Measurements from ENCODE around the gene MRPL43. TPM values are rescaled to one million over a fixed set of nuclear protein-coding genes. Genes with fewer than 3 reads are reported as not detected.
A peak's percentile ranks its signal among the peaks of the same experiment; 100 is the strongest.

MRPL43 gene
- total and polyA plus RNA-seq, 12 donors: 43.8 to 123 (median 55.5) TPM

DNA sequence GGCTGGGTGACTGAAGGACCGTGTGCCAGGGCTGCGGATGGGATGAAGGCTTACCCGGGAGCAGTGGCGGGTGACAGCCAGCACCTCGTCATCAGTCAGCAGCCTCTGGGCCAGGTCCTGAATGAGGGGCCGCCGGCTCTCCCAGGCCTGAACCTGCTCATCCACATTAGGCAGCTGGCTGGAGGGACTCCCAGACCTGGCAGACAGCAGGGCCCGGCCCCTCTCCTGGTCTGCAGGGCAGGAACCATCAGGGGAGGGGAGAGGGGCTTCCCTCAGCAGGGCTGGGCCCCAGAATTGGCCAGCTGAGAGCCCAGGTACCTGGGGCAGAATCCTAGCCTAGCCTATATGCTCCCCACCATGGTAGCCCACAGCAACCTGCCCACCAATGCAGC, 28.3 kb upstream of the MRPL43 start:
- 76 to 78% methylated on average over 7 to 8 of the region's 8 CpGs for WGBS, 2 donors
- DNase-seq: no peak
- no peak overlapping the region for H3K27ac ChIP-seq
- H3K4me3 ChIP-seq: no peak overlapping the region
- intact Hi-C loops (cut with DNase I): loop anchor here in 2 of 10 donors (2.0 kb wide), 1 partner anchor 21 kb away; no protein-coding TSS in a partner anchor
- peaks cover 0 to 29% (median 24%) of the 10 kb centered on the region in 7 donors for H3K27me3 ChIP-seq
- no peaks in the 10 kb centered on the region for H3K36me3 ChIP-seq
- peaks cover 7 to 47% (median 26%) of the 10 kb centered on the region in 9 donors for H3K4me1 ChIP-seq
- TF ChIP-seq, protein P1, sequence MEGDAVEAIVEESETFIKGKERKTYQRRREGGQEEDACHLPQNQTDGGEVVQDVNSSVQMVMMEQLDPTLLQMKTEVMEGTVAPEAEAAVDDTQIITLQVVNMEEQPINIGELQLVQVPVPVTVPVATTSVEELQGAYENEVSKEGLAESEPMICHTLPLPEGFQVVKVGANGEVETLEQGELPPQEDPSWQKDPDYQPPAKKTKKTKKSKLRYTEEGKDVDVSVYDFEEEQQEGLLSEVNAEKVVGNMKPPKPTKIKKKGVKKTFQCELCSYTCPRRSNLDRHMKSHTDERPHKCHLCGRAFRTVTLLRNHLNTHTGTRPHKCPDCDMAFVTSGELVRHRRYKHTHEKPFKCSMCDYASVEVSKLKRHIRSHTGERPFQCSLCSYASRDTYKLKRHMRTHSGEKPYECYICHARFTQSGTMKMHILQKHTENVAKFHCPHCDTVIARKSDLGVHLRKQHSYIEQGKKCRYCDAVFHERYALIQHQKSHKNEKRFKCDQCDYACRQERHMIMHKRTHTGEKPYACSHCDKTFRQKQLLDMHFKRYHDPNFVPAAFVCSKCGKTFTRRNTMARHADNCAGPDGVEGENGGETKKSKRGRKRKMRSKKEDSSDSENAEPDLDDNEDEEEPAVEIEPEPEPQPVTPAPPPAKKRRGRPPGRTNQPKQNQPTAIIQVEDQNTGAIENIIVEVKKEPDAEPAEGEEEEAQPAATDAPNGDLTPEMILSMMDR (IDR thresholded peaks at IDR 0.05): no peak
- ATAC-seq: no peak
- no peaks in the 10 kb centered on the region for H3K9me3 ChIP-seq

DNA sequence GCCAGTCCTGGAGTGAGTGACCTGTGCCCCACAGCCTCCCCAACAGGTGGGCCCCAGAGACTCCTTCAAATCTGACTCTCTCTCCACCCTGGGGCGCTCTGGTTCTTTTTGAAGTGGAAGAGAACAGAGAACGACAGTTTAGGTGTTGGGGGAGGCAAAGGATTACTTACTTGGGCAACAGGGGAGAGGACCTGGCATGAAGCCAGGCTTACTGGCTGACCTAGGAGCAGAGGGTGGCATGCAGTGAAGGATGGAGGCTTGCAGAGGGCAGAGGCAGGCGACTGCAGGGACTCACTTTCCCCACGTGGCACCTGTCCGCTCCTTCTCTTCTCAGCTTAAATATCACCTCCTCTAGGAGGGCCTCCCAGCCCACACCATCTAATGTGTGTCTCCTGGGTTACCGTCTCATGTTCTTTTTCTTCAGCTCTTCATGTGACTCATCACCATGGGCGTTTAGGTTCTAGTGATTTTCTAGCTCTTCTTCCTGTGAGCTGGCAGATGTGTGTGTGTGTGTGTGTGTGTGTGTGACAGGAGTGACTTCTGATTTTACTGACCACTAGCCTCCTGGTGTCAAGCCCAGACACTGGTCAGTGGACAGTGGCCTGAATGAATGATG, 27.8 kb upstream of the MRPL43 start:
- Histone ChIP-seq H3K27ac (no peak overlapping the region), H3K4me3 (no peak overlapping the region), H3K4me1 (peaks cover 7 to 47% (median 26%) of the 10 kb centered on the region in 9 donors), H3K9me3 (no peaks in the 10 kb centered on the region), H3K27me3 (peaks cover 0 to 29% (median 24%) of the 10 kb centered on the region in 7 donors), H3K36me3 (no peaks in the 10 kb centered on the region)
- DNase-seq (no peak), ATAC-seq (no peak)
- TF ChIP-seq, protein P1 (IDR thresholded peaks at IDR 0.05): no peak
- intact Hi-C loops (cut with DNase I): loop anchor here in 5 of 10 donors (1.0 to 2.0 kb wide), 3 partner anchors 20 to 47 kb away; no protein-coding TSS in a partner anchor
- 49 to 55% methylated on average over 6 to 7 of the region's 7 CpGs for WGBS, 2 donors

DNA sequence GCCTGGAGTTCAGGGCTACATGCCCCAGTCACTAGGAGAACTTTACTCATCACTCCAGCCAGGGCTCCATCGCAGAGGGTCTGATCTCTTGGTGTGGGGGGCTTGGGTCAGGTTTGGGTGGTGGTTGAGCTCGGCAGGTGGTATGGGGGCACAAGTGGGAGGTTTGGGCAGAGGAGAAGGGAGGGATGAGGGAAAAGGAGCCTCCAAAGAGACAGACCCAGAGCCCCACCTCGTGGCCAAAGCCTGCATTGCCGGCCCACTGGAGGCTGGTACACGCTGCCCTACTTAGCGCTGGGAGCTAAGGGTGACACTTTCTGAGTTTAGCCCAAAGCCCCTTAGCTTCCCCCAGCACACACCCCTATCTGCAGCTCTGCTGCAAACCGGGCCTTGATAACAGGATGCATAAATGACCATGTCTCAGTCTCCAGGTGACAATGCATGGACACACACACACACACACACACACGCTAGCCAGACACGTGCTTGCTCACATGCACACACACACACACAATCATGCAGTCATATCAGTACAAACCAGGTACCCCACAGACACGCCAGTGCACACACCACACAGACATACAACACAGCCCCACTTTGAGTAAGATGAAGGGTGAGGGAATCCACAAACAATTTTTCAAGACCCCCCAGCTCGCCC, 27.1 kb upstream of the MRPL43 start:
- Histone ChIP-seq H3K9me3 (no peaks in the 10 kb centered on the region), H3K36me3 (no peaks in the 10 kb centered on the region), H3K27me3 (peaks cover 0 to 29% (median 24%) of the 10 kb centered on the region in 7 donors), H3K4me3 (no peak overlapping the region), H3K4me1 (peaks cover 7 to 47% (median 26%) of the 10 kb centered on the region in 9 donors), H3K27ac (no peak overlapping the region)
- TF ChIP-seq, protein P1 (IDR thresholded peaks at IDR 0.05): peak; percentile 85 to 93 (median 89)
- intact Hi-C loops (cut with DNase I): loop anchor here in 5 of 10 donors (1.0 to 2.0 kb wide), 3 partner anchors 20 to 46 kb away; no protein-coding TSS in a partner anchor
- ATAC-seq (peak; percentile 55 to 80 (median 68)), DNase-seq (peak; percentile 81 to 90)
- 17 to 20% methylated on average over 11 of the region's 11 CpGs for WGBS, 2 donors

DNA sequence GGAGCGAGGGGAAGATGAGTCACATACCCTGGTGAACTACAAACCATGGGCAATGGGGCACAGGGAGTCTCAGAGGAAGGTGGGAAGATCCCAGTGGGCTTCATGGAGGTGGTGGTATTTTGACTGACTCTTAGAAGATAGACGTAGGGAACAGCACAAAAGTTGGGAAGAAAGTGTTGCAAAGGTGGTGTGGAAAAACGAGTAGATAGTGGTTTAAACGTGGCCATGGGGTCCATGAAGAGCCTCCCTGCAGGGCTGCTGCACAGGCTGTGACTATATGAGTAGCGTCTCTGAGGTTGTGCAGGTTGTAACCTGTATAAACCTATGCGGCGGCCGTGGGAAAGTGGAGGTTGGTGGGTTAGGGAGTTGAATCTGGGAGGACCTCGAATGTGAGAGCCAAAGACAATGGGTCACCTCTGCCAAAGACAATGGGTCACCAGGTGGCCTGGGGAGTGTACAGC, 26.1 kb upstream of the MRPL43 start:
- no peak for DNase-seq

More for the DNA sequence above, 26.1 kb upstream of the MRPL43 start:
- Histone ChIP-seq H3K36me3 (no peaks in the 10 kb centered on the region), H3K27ac (peak overlapping the region in 7 of 10 donors; percentile 32 to 60 (median 44)), H3K4me3 (no peak overlapping the region), H3K9me3 (no peaks in the 10 kb centered on the region), H3K4me1 (peaks cover 7 to 47% (median 23%) of the 10 kb centered on the region in 9 donors), H3K27me3 (peaks cover 0 to 21% (median 16%) of the 10 kb centered on the region in 7 donors)
- no peak for ATAC-seq
- intact Hi-C loops (cut with DNase I): loop anchor here in 8 of 10 donors (1.0 to 2.0 kb wide), 6 partner anchors 15 to 19 kb away; partner anchors contain the start of gene LZTS2 (in 2 of the 8)
- 53 to 59% methylated on average over 9 of the region's 9 CpGs for WGBS, 2 donors
- TF ChIP-seq, protein P1 (IDR thresholded peaks at IDR 0.05): no peak

All from heart right ventricle (tissue), 16 donors.